Right atrium auricular region (tissue), 2 donors: ENCODE data around the gene MADD. TPM values are rescaled to one million over a fixed set of nuclear protein-coding genes. Genes with fewer than 3 reads are reported as not detected.

Experiments used
- DNase-seq: peaks from one replicate; pipeline ENCODE4 v3.0.0-alpha.2; 2019; ENCODE audit warnings: low spot score
- H3K27ac ChIP-seq, 2 donors: fragments of 200-600 bp; sonication (generic); 1 replicate in 1 of 2; 2 replicates in 1 of 2; pipeline ENCODE4 v1.5.1; 2016 to 2019
- H3K27me3 ChIP-seq, 2 donors: fragments of 200-600 bp; sonication (generic); one replicate each; pipeline versions ENCODE4 v1.5.1 to v1.6.0; 2017 to 2019
- H3K36me3 ChIP-seq: fragments of 200-600 bp; sonication (generic); one replicate; pipeline ENCODE4 v1.5.1; 2016
- H3K4me1 ChIP-seq, 2 donors: fragments of 200-600 bp; sonication (generic); one replicate each; pipeline versions ENCODE4 v1.5.1 to v1.6.0; 2017 to 2019
- H3K4me3 ChIP-seq, 2 donors: fragments of 200-600 bp; sonication (generic); 1 replicate in 1 of 2; 2 replicates in 1 of 2; pipeline ENCODE4 v1.5.1; 2017 to 2019; ENCODE audit warnings: mild to moderate bottlenecking in 1 of 2, moderate library complexity in 1 of 2
- H3K9me3 ChIP-seq, 2 donors: fragments of 200-600 bp; sonication (generic); one replicate each; pipeline ENCODE4 v1.5.1; 2019
- CTCF ChIP-seq, 2 donors: fragments of 200-600 bp; sonication (generic); IDR thresholded peaks; one replicate each; pipeline ENCODE4 v1.5.1; 2019; ENCODE audit warnings: antibody characterized with exemption in 2 of 2
- total RNA-seq, 2 donors: library from RNA; depleted of rRNA; stranded (reverse); fragments of >200 nt; gene quantifications; one replicate each; pipeline ENCODE4 v1.1.0, GENCODE V29; 2016

MADD gene
- total RNA-seq, 2 donors from 2014 or later: 28.2 to 49.8 TPM

GRCh38 chr11:47284151-47284550 is 14.2 kb downstream of the MADD start:
- TF ChIP-seq CTCF (IDR thresholded peaks at IDR 0.05): no peak
- H3K9me3 ChIP-seq: no peaks in the 10 kb centered on the region
- H3K4me1 ChIP-seq: peaks cover 0 to 33% of the 10 kb centered on the region in 2 donors
- no peak overlapping the region for H3K27ac ChIP-seq
- H3K36me3 ChIP-seq: peaks cover 89% of the 10 kb centered on the region
- H3K4me3 ChIP-seq: no peak overlapping the region
- no peaks in the 10 kb centered on the region for H3K27me3 ChIP-seq
- no peak for DNase-seq

DNA sequence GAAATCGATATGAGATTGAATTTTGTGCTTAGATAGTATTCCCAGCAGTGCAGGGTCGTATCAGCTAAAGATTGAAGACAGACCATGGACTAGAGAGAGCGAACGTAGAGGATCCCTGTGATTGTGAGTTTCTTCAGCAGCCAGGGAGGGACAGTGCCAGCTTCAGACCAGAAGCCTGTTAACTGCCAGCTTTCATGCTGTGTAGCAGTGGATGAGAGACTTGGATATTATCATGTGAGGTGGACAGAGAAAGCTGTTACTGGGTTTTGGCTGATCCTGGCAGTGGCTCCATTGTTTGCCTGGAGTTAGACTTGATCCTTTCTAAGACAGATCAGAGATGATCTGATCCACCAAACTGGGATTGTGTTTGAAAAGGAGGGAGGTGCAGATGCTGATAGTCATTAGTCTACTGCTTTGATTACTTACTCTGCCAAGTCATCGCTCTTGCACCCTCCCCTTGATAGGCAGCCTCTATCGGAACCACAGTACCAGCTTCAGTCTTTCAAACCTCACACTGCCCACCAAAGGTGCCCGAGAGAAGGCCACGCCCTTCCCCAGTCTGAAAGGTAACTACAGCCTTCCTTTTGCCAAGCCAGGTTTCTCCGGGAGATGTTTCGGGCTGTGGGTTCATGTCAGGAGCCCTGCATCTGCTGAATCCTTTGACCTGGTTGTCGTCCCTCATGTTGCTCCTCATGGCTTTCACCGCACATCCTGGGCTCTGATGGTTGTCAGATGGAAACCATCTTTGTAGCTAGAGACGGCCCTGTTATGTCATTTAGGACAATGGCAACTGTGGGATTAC is 16.2 kb downstream of the MADD start:
- H3K27me3 ChIP-seq: no peaks in the 10 kb centered on the region
- TF ChIP-seq CTCF (IDR thresholded peaks at IDR 0.05): no peak
- no peak overlapping the region for H3K4me3 ChIP-seq
- DNase-seq: no peak
- H3K9me3 ChIP-seq: no peaks in the 10 kb centered on the region
- peak overlapping the region; percentile 57 to 80 for H3K27ac ChIP-seq
- H3K4me1 ChIP-seq: peaks cover 0 to 28% of the 10 kb centered on the region in 2 donors
- H3K36me3 ChIP-seq: peaks cover 89% of the 10 kb centered on the region

GRCh38 chr11:47288066-47288465 is 18.1 kb downstream of the MADD start:
- DNase-seq: no peak
- Histone ChIP-seq H3K27ac (peak overlapping the region; percentile 59 to 80), H3K36me3 (peaks cover 87% of the 10 kb centered on the region), H3K9me3 (no peaks in the 10 kb centered on the region), H3K27me3 (no peaks in the 10 kb centered on the region), H3K4me1 (peaks cover 0 to 28% of the 10 kb centered on the region in 2 donors), H3K4me3 (no peak overlapping the region)
- TF ChIP-seq CTCF (IDR thresholded peaks at IDR 0.05): no peak

GRCh38 chr11:47289856-47290255 is 19.9 kb downstream of the MADD start:
- Histone ChIP-seq H3K36me3 (peaks cover 81% of the 10 kb centered on the region), H3K27ac (no peak overlapping the region), H3K4me1 (peaks cover 0 to 28% of the 10 kb centered on the region in 2 donors), H3K9me3 (no peaks in the 10 kb centered on the region), H3K27me3 (no peaks in the 10 kb centered on the region), H3K4me3 (no peak overlapping the region)
- no peak for TF ChIP-seq CTCF (IDR thresholded peaks at IDR 0.05)
- DNase-seq: no peak

- DNase-seq: no peak
- no peak overlapping the region for H3K4me3 ChIP-seq
- peaks cover 91% of the 10 kb centered on the region for H3K36me3 ChIP-seq
- no peak for TF ChIP-seq CTCF (IDR thresholded peaks at IDR 0.05)
- H3K9me3 ChIP-seq: peaks cover 0 to 17% of the 10 kb centered on the region in 2 donors
- no peaks in the 10 kb centered on the region for H3K27me3 ChIP-seq
- no peak overlapping the region for H3K27ac ChIP-seq
- no peaks in the 10 kb centered on the region for H3K4me1 ChIP-seq
Observed at GRCh38 chr11:47295385-47295784, 25.5 kb downstream of the MADD start.
